HL-60/S4 treated with retinoic acid at 250 ng/mL for 4 days and 3 days (cell line): ENCODE measurements around the gene DYNC2H1.
"Not testable (repeated sequence)": the region's sequence is repeated elsewhere in the genome, so short reads cannot be mapped to it uniquely, and the experiment has no call there.

Experiments
- in situ Hi-C: fragments of 300-500 bp; cut with MboI; formaldehyde crosslinking; loops from 2 replicates; pipeline ENCODE4 v1.7.0; 2022; ENCODE audit warnings: low sequenced_read_pairs

Gene DYNC2H1

DNA sequence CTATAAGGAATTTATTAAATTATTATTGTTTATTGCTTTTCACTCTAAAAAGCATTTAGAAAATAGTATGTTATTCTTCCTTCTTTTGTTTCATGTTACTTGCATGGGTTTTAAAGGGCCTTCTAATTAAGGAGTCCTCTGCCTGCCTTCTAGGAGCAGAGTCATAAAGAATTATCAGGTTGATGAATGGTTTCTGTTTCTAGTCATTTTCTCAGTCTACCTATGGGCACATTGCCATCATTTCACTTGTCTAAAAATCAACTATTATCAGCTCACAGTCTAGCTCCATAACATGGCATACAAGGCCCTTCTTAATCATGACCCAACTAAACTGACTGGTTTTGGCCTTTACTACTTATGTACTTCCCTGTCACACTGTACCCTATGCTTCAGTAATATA lies 16.2 kb downstream of the DYNC2H1 start:
- in situ Hi-C loops = no loop called here

GRCh38 chr11:103141986-103142385 lies 32.8 kb downstream of the DYNC2H1 start:
- in situ Hi-C loops = not testable (repeated sequence)

DNA sequence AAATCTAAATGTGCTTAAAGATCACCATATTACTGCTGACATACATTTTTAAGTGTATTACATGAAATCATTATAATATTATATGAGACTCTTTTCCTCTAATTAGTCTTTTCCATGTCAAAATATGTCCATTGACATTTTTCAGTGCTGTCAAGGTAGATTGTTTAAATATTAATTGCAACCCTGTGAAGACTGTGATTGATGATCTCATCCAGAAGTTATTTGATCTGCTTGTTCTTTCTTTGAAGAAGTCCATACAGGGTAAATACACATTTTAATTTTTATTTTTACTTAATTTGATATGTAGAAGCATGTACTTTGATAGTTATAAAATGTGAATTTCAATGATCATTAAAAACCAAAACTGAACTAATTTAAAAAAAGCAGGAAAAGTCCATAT lies 38.4 kb downstream of the DYNC2H1 start:
- in situ Hi-C loops = no loop called here

GRCh38 chr11:103157542-103157941 lies 48.3 kb downstream of the DYNC2H1 start:
- in situ Hi-C loops = no loop called here

DNA sequence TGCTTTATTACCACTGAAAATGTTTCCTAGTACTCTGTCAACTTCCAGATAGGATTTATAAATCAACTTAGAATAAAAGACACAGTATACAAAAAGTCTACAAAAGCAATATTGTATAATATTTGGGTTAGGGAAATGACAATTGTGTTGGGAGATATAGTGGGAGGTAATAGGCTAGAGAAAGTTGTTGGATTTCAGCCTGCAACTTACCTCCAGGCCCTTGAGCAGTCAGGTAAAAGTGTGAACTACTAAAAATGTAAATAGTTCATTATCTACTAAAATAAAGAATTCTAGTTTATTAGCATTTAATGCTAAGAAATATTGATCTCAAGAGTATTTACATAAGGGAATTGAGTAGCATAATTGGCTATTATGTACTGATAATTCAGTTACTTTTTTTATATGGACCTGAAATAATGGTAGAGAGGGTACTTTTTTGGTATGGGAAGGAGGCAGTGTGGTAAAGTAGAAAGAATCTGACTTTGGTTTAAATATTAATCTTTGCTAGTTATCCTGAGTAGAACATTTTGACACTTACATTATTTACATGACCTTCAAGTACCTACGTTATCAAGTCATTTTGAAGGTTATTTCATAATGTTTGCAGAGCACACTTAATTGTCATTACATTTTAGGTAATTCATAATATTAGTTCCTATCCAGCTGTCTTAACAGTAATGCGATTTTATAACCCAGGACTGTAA lies 55.0 kb downstream of the DYNC2H1 start:
- in situ Hi-C loops = no loop called here

GRCh38 chr11:103167166-103167565 lies 57.9 kb downstream of the DYNC2H1 start:
- in situ Hi-C loops = no loop called here

DNA sequence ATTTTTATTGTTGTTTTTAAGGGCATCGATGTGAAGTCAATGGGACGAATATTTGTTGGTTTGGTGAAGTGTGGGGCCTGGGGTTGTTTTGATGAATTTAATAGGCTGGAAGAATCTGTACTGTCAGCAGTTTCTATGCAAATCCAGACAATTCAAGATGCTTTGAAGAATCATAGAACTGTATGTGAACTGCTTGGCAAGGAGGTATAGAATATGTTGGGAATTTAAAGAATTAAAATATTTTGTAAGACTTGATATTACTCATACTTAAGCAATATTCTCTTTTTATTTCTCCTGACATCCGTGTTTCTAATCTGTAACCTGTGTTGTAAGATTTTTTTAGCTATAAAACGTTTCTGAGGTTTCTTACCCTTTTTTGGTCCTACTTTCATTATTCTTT lies 61.6 kb downstream of the DYNC2H1 start:
- in situ Hi-C loops = no loop called here

DNA sequence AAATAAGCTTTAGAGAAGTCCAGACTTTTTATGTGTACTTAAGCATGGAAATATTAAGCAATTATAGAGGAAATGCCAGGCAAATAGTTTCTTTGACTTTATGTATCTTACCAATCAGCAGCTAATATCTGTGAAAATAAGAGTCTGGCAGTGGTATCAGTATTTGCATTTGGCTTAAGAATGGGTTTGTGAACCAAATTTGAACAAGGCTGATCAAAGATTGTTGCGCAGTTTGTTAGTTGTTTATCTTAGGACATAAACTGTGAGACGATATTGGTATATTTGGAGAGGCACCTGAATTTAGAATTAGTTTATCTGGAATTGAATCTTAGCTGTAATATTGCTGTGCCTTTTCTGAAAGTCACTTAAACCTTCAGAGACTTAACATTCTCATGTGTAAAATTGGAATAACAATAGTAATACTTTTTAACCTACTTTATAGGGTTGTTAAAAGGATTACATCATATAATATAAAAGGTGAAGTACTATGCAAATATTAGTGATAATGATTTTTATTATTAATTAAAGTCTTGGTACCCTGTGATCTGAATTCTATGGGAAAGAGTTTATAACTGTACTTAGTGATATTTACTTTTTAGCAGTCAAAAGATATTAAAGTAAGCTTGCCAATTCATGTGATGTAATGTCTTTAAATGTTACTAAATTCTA lies 66.4 kb downstream of the DYNC2H1 start:
- in situ Hi-C loops = no loop called here

DNA sequence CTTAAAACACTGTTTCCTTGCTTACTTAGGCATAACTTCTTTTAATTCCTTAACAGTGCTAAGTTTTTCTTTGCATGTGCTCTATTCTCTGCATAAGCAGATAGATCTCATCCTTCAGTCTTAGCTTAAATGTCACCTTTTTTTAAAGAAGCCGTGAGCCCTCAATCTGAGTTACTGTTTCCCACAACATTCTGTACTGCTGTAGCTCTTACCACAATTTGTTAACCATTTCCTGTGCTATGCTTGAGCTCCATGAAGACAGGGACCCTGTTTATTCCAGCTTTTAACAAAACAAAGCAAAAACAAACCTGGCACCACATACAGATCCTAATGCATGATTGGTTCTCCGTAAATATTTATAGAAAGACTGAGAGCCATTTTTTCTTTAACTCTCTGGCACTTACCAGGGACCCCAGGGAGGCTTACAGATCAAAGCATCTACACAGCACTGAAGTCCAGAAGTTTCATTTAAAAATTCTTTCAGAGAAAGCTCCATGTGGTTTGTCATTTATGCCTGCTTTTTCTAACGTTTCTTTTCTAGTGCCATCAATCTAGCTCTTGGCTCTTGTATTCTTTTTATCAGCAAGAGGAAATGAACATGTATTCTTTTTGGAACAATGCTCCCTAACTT lies 74.9 kb downstream of the DYNC2H1 start:
- in situ Hi-C loops = no loop called here

DNA sequence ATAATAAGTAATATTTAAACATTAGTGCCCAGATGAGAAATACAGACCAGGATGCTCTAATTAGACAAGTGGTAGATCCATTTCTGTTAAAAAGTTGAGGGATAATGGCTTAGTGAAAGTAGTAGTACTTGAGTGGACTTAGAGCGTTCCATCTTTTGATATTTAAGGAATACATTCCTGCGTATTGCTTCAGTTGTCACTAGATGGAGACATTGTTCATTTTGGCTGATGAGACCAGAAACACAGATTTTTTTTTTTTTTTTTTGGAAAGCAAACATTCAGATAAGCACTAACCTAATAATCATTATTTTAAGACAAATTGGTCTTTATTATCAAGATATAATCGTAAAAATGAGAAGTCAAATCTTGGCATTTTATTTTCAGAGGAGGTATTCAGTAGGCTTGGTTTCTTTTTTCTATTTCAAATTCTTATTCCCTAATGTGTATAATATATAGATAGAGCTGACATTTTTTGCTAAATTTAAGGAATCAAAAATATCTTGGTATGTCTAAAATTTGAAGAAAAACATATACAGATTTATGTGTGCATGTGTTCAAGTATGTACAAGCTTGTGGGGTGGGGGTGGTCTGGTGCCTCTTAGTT lies 92.9 kb downstream of the DYNC2H1 start:
- in situ Hi-C loops = no loop called here

DNA sequence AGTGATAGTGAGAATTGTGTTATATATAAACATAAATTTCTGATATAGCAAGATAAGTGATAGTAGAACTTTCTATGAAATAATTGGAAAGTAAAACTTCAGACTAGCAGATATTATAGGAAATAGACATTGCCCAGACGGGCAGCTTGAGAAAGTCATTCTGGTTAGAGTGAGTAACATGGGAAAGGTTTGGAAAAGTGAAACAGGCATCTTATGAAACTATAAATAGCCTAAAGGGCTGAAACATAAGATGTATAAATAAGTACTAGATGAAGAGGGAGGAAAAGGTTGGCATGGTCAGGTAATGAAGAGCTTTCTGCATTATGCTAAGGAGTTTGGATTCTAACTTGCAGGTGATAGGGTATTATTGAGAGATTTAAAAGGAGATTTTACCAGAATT lies 101.3 kb downstream of the DYNC2H1 start:
- in situ Hi-C loops = no loop called here

DNA sequence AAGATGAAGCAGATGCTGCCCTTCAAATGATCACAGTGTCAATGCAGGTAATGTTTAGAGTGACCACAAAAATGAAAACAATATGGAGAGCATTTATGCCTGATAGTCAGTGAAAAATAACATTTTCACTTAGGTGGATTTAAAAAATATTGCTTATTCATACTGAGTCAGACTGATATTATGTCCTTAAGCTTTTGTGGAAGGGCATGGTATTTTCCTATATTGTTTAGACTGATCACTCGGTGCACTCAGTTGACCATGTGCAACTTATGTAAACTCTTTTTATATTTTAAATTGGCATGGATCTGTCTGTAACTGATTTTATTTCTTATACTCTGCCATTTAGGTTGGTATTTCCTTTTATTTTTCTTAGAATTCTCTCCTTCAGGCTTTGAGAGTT lies 106.6 kb downstream of the DYNC2H1 start:
- in situ Hi-C loops = no loop called here

DNA sequence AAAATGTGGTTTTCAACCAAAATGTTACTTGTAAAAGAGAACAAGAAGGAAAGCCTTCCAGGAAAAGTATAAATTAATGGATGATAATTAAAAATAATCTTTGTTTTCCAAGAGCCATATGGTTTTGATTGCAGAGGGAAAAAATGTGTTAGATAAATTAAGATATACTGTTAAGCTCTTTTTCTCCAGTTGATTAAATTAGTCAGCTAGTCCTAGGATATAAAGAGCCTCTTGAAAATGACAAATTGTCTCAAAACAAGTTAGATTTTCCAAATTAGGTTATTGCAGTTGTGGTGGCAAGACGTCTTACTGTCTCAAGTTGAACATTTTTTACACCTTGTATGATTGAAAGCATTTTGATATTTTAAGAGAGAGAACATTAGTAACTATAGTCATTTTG lies 110.9 kb downstream of the DYNC2H1 start:
- in situ Hi-C loops = no loop called here

DNA sequence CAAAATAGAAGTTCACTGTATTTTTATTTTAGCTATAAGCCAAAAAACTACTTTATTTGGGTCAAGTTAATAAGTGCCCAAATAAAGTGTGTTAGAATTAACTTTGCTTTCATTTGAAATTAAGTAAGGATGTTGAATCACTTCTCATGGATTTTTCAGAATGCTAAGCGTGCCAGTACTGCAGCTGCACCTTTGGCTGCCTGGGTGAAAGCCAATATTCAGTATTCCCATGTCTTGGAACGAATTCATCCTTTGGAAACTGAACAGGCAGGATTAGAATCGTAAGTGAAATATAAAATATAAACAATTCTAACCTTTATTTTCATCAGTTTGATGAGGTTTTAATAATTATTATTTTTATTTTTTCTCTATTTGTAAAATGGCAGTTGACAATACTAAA lies 113.6 kb downstream of the DYNC2H1 start:
- in situ Hi-C loops = no loop called here

DNA sequence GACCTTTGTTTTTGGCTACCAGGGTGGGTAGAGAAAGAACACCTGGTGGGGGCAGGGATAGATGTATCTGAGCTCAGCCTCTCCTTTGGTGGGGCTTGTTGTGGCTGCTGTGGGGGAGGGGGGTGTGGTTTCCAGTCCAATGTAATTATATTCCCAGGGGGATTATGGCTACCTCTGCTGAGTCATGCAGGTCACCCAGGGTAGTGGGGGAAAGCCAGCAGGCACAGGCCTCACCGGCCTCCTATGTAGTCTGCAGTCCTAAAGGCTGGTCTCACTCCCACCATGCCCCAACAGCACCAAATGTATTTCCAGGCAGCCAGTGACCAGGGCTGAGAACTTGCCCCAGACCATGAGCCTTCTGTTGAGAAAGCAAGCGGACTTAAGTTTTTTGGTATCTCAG lies 119.6 kb downstream of the DYNC2H1 start:
- in situ Hi-C loops = no loop called here

DNA sequence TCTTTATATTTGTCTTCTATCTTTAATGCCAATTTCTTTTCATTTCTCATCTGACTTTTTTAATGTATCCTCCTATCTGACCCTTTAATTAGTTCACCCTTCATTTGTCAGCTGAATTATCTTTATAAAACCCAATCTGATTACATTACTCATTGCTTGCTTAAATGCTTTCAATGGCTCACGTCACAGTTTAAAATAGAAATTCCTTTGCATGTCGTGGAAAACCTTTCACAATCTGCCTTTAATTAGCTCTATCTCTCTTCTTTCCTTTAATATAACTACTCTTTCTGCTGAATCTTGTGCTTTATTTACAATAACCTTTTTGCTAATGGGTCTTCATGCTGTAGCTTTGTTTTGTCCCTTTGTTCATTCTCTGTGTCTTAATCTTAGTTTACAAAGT lies 125.7 kb downstream of the DYNC2H1 start:
- in situ Hi-C loops = no loop called here

GRCh38 chr11:103241574-103241973 lies 132.3 kb downstream of the DYNC2H1 start:
- in situ Hi-C loops = no loop called here

GRCh38 chr11:103254123-103254522 lies 144.9 kb downstream of the DYNC2H1 start:
- in situ Hi-C loops = no loop called here

DNA sequence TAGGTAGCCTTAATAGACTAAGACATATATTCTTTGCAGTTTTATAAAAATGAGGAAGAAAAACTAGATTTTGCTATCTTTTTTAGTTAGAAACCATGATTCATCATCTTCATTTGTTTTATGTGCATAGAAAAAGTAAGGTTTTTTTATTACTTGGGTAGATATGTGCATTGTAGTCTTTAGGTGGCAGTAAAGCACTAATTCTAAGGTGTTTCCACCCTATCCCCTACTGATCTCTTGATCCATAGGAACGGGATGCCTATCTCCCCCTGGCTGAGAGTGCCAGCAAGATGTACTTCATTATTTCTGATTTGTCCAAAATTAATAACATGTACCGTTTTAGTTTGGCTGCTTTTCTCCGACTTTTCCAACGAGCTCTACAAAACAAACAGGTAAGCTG lies 148.1 kb downstream of the DYNC2H1 start:
- in situ Hi-C loops = no loop called here

- in situ Hi-C loops = no loop called here
These were observed 157.1 kb downstream of the DYNC2H1 start for GRCh38 chr11:103266167-103266831.

DNA sequence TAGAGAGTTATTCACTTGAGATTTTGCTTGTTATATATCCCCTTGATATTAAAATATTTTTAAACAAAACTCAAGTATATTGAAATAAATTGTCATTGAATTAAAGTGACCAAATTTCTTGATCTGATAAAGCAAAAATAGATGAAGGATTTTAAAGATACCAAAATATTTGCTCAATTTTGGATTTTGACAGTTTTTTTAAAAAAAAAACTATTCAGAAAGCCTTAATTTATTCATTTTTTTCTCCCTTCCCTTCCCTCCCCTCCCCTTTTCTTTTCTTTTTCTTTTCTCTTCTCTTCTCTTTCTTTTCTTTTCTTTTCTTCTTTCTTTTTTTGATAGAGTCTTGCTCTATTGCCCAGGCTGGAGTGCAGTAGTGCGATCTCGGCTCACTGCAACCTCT lies 163.7 kb downstream of the DYNC2H1 start:
- in situ Hi-C loops = no loop called here
